ENCODE results near the gene PICK1. TPM values are rescaled to one million over a fixed set of nuclear protein-coding genes. Genes with fewer than 3 reads are reported as not detected.
A peak's percentile ranks its signal among the peaks of the same experiment; 100 is the strongest.

PICK1 gene
- polyA plus RNA-seq, 4 donors: 24.3 to 33.3 (median 32.0) TPM

DNA sequence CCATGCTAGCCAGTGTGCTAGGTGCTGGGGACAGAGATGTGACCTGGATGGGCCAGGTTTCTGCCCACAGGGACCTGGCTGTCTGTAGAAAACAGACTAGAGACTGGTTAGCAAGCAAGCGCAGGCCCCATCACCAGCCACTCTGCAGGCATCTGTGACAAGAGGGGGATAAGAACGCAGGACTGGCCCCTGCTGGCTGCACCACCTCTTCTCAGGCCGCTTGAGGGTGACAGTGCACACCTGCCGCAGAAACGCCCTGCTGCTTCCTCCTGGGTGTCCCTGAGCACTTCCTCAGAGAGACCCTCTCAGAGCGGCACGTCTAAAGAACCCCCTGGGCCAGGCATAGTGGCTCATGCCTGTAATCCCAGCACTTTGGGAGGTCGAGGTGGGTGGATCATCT, 5.9 kb upstream of the PICK1 start:
- Histone ChIP-seq H3K4me3 (ENCODE audit: low read depth in 1 of 3, low read length in 3 of 3) (no peak overlapping the region), H3K36me3 (ENCODE audit: control insufficient read depth in 3 of 3, insufficient read depth in 2 of 3, low read depth in 1 of 3, low read length in 3 of 3) (no peaks in the 10 kb centered on the region), H3K27ac (ENCODE audit: low read depth in 1 of 3, low read length in 2 of 3) (no peak overlapping the region), H3K27me3 (ENCODE audit: control insufficient read depth in 3 of 3, insufficient read depth in 3 of 3, low read length in 3 of 3) (peaks cover 0 to 5% (median 0%) of the 10 kb centered on the region in 3 donors), H3K4me1 (ENCODE audit: control insufficient read depth in 3 of 3, insufficient read depth in 2 of 3, low read depth in 1 of 3, low read length in 2 of 3) (no peaks in the 10 kb centered on the region), H3K9me3 (ENCODE audit: control insufficient read depth in 2 of 2, insufficient read depth in 1 of 2, low read depth in 1 of 2, low read length in 1 of 2) (no peaks in the 10 kb centered on the region)
- DNase-seq: no peak
- FAIRE-seq: no peak
- 70 to 79% (median 74%) methylated on average over 8 of the region's 8 CpGs for WGBS, 3 donors

DNA sequence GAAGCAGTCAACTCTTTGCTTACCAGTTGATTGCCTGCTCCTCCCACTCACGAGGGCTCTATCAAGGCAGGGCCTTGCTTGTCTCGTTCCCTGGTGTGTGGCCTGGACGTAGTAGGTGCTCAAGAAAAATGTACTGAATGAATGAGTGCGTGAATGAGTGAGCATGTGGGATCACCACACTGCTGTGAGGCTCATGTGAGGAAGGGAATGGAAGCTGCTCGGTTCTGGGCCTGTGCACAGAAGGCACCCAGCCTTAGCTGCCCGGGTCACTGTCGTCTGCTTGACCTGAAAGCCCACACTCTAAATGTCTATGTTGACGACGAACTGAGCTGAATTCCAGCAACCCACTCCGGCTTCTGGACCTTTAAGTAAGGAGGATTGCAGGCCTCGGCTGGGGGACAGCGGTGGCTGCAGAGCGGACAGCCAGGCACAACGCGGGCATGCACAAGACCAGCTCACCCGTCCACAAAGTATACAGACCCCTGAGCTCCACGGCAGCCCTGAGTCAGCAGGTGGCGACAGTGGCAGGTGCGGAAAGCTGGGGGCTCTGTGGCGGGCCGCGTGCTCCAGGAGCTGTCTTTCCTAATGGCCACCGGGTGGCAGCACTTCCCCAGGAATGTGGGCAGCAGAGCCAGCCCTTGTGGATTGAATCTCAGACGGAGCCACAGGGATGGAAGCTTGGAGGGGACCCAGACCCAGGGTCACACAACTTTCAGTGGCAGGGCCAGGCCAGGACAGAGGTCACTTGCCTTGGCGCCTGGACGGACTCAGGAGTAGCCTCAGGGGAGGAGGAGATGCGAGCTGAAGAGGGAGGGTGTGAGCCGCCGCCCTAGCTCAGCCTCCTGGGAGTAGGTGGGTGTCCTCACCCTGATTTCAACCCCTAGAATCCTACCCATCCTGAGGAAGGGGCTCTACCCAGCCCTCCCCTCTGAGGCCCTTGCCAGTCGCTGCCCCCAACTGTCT, 5.0 kb upstream of the PICK1 start:
- H3K4me3 ChIP-seq (ENCODE audit: low read depth in 1 of 3, low read length in 3 of 3): no peak overlapping the region
- no peak overlapping the region for H3K27ac ChIP-seq (ENCODE audit: low read depth in 1 of 3, low read length in 2 of 3)
- peaks cover 0 to 5% (median 0%) of the 10 kb centered on the region in 3 donors for H3K27me3 ChIP-seq (ENCODE audit: control insufficient read depth in 3 of 3, insufficient read depth in 3 of 3, low read length in 3 of 3)
- FAIRE-seq (no peak), DNase-seq (peak; percentile 77 to 90)
- no peaks in the 10 kb centered on the region for H3K36me3 ChIP-seq (ENCODE audit: control insufficient read depth in 3 of 3, insufficient read depth in 2 of 3, low read depth in 1 of 3, low read length in 3 of 3)
- peaks cover 0 to 4% (median 2%) of the 10 kb centered on the region in 3 donors for H3K4me1 ChIP-seq (ENCODE audit: control insufficient read depth in 3 of 3, insufficient read depth in 2 of 3, low read depth in 1 of 3, low read length in 2 of 3)
- 29 to 31% (median 29%) methylated on average over 26 to 30 of the region's 30 CpGs for WGBS, 3 donors
- no peaks in the 10 kb centered on the region for H3K9me3 ChIP-seq (ENCODE audit: control insufficient read depth in 2 of 2, insufficient read depth in 1 of 2, low read depth in 1 of 2, low read length in 1 of 2)

DNA sequence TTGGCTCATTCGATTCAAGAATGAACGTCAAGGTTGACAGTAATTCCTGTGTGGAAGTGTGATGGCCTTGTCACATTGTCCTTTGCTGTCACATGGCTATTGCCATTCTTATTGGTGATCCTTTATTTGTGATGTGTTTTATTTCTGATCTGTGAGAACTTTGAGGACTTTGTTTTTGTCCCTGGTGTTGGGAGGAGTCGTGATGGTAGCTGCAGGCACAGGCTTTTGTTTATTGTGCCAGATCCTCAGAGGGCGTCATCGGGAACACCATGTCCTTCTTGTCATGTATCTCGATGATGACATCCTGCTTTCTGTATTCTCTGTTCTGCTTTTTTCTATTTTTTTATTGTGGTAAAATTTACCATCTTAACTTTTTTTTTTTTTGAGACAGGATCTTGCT, 5.6 kb downstream of the PICK1 start:
- no peak for DNase-seq
- Histone ChIP-seq H3K36me3 (ENCODE audit: control insufficient read depth in 3 of 3, insufficient read depth in 2 of 3, low read depth in 1 of 3, low read length in 3 of 3) (peaks cover 10 to 71% (median 11%) of the 10 kb centered on the region in 3 donors), H3K27ac (ENCODE audit: low read depth in 1 of 3, low read length in 2 of 3) (no peak overlapping the region)

DNA sequence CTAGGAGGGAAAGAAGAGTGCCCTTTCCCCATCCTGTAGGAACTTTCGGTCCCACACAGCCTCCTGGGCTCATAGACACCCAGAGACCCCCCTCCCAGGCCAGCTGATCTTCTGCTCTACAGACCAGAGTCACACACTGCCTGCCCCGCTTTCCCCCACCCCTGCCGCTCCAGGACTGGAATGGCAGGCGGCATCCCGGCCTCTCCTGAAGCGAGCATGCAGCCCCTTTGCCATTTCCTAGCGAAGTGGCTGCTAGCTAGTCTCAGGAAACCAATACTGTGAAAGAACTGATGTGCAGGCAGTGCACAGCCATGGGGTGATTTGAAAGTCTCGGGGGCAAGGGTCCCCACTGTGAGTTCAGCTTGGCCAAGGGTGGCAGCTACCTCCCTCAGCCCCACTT, 8.3 kb downstream of the PICK1 start:
- Histone ChIP-seq H3K4me1 (ENCODE audit: control insufficient read depth in 3 of 3, insufficient read depth in 2 of 3, low read depth in 1 of 3, low read length in 2 of 3) (peaks cover 0 to 23% (median 0%) of the 10 kb centered on the region in 3 donors), H3K9me3 (ENCODE audit: control insufficient read depth in 2 of 2, insufficient read depth in 1 of 2, low read depth in 1 of 2, low read length in 1 of 2) (no peaks in the 10 kb centered on the region), H3K36me3 (ENCODE audit: control insufficient read depth in 3 of 3, insufficient read depth in 2 of 3, low read depth in 1 of 3, low read length in 3 of 3) (peaks cover 12 to 83% (median 12%) of the 10 kb centered on the region in 3 donors), H3K4me3 (ENCODE audit: low read depth in 1 of 3, low read length in 3 of 3) (no peak overlapping the region), H3K27ac (ENCODE audit: low read depth in 1 of 3, low read length in 2 of 3) (no peak overlapping the region), H3K27me3 (ENCODE audit: control insufficient read depth in 3 of 3, insufficient read depth in 3 of 3, low read length in 3 of 3) (no peaks in the 10 kb centered on the region)
- WGBS, 3 donors: 95 to 98% (median 98%) methylated on average over 8 of the region's 8 CpGs
- no peak for FAIRE-seq
- DNase-seq: no peak

More for the DNA sequence above, 5.6 kb downstream of the PICK1 start:
- Histone ChIP-seq H3K9me3 (ENCODE audit: control insufficient read depth in 2 of 2, insufficient read depth in 1 of 2, low read depth in 1 of 2, low read length in 1 of 2) (no peaks in the 10 kb centered on the region), H3K27me3 (ENCODE audit: control insufficient read depth in 3 of 3, insufficient read depth in 3 of 3, low read length in 3 of 3) (no peaks in the 10 kb centered on the region), H3K4me1 (ENCODE audit: control insufficient read depth in 3 of 3, insufficient read depth in 2 of 3, low read depth in 1 of 3, low read length in 2 of 3) (peaks cover 0 to 15% (median 0%) of the 10 kb centered on the region in 3 donors), H3K4me3 (ENCODE audit: low read depth in 1 of 3, low read length in 3 of 3) (no peak overlapping the region)
- FAIRE-seq: no peak
- 80 to 82% (median 80%) methylated on average over 6 of the region's 6 CpGs for WGBS, 3 donors

DNA sequence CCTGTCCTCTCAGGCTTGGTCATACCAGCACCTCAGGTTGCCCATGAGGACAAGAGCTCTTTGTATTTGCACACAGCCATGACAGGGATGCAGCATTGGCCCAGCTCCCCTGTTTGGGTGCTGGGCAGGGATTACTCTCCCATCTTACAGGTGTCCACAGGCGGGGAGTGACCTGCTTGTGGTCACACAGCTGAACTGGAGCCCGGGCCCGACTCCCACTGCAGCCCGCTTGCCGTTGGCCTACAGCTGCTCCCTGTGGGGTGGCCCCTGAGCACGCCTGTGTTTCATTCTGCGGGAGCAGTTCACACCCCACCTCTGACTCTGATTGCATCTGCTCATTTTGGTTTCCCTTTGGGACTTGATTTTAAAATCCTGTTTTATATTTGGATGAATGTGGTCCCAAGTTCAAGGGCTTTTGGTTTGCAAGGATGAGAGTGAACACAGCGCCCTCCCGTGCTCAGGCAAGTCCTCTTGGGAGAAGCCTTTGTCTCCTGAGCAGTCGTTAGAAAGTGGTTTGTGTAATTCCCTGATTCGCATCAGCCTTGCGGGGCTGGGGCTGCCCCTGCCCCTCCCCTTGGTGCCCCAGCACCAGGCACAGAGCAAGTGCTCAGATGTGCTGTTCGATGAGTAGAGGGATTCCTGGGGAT, 9.3 kb downstream of the PICK1 start:
- Histone ChIP-seq H3K4me3 (ENCODE audit: low read depth in 1 of 3, low read length in 3 of 3) (no peak overlapping the region), H3K36me3 (ENCODE audit: control insufficient read depth in 3 of 3, insufficient read depth in 2 of 3, low read depth in 1 of 3, low read length in 3 of 3) (peaks cover 12 to 81% (median 12%) of the 10 kb centered on the region in 3 donors), H3K4me1 (ENCODE audit: control insufficient read depth in 3 of 3, insufficient read depth in 2 of 3, low read depth in 1 of 3, low read length in 2 of 3) (peaks cover 0 to 23% (median 0%) of the 10 kb centered on the region in 3 donors), H3K9me3 (ENCODE audit: control insufficient read depth in 2 of 2, insufficient read depth in 1 of 2, low read depth in 1 of 2, low read length in 1 of 2) (no peaks in the 10 kb centered on the region), H3K27ac (ENCODE audit: low read depth in 1 of 3, low read length in 2 of 3) (no peak overlapping the region), H3K27me3 (ENCODE audit: control insufficient read depth in 3 of 3, insufficient read depth in 3 of 3, low read length in 3 of 3) (no peaks in the 10 kb centered on the region)
- DNase-seq: no peak
- 80 to 93% (median 83%) methylated on average over 13 of the region's 13 CpGs for WGBS, 3 donors
- FAIRE-seq: no peak

DNA sequence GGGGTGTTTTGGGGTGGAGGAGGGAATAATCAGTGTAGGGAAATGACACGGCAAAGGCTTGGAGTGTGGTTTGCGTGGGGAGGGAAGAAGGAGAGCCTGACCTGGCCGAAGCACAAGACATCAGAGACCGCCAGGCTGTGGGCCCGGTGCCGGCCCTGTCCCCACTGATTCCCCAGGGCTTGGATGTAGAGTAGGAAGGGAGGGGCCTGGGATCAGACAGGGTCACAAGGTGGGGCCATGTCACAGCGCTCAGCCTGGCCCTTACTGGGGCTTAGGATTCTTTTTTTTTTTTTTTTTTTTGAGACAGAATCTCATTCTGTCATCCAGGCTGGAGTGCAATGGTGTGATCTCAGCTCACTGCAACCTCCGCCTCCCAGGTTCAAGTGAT, 9.8 kb downstream of the PICK1 start:
- H3K27me3 ChIP-seq (ENCODE audit: control insufficient read depth in 3 of 3, insufficient read depth in 3 of 3, low read length in 3 of 3): no peaks in the 10 kb centered on the region
- H3K27ac ChIP-seq (ENCODE audit: low read depth in 1 of 3, low read length in 2 of 3): no peak overlapping the region
- H3K36me3 ChIP-seq (ENCODE audit: control insufficient read depth in 3 of 3, insufficient read depth in 2 of 3, low read depth in 1 of 3, low read length in 3 of 3): peaks cover 12 to 84% (median 12%) of the 10 kb centered on the region in 3 donors
- peaks cover 0 to 23% (median 0%) of the 10 kb centered on the region in 3 donors for H3K4me1 ChIP-seq (ENCODE audit: control insufficient read depth in 3 of 3, insufficient read depth in 2 of 3, low read depth in 1 of 3, low read length in 2 of 3)
- no peak for FAIRE-seq
- no peak overlapping the region for H3K4me3 ChIP-seq (ENCODE audit: low read depth in 1 of 3, low read length in 3 of 3)
- 83 to 94% (median 91%) methylated on average over 8 of the region's 8 CpGs for whole genome bisulfite sequencing, 3 donors
- DNase-seq: no peak
- H3K9me3 ChIP-seq (ENCODE audit: control insufficient read depth in 2 of 2, insufficient read depth in 1 of 2, low read depth in 1 of 2, low read length in 1 of 2): no peaks in the 10 kb centered on the region

DNA sequence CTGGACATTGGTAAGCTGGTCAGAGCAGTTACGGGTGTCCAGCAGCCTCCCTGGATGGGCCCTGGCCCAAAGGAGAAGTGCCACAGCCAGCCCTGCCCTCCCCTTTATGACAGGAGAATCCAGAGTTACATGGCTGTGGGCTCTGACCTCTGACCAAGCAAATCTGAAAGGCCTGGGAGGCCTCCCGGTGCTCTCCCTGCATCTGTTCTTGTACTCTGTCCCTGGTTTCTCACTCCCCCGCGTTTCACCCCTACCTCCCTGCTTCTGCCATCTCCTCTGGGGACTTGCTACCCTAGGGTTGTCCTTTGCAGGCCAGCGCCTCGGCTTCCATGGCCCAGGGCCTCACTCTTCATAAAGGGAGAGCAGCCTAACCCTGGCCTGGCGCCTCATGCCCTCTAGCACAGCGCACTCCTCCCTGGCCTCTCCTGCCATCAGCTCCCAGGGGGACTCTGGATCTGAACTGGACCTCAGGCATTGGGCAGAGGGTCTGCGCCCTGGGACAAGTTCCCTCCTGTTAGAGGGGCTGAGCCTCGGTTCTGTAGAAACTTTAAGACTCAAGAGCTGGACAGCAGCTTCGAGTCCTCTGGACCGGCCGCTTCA, 10.7 kb downstream of the PICK1 start:
- DNase-seq: peak in 1 of 2 donors; percentile 65
- Histone ChIP-seq H3K4me3 (ENCODE audit: low read depth in 1 of 3, low read length in 3 of 3) (no peak overlapping the region), H3K27me3 (ENCODE audit: control insufficient read depth in 3 of 3, insufficient read depth in 3 of 3, low read length in 3 of 3) (no peaks in the 10 kb centered on the region), H3K27ac (ENCODE audit: low read depth in 1 of 3, low read length in 2 of 3) (peak overlapping the region in 1 of 3 donors; percentile 42), H3K36me3 (ENCODE audit: control insufficient read depth in 3 of 3, insufficient read depth in 2 of 3, low read depth in 1 of 3, low read length in 3 of 3) (peaks cover 12 to 93% (median 12%) of the 10 kb centered on the region in 3 donors), H3K9me3 (ENCODE audit: control insufficient read depth in 2 of 2, insufficient read depth in 1 of 2, low read depth in 1 of 2, low read length in 1 of 2) (no peaks in the 10 kb centered on the region), H3K4me1 (ENCODE audit: control insufficient read depth in 3 of 3, insufficient read depth in 2 of 3, low read depth in 1 of 3, low read length in 2 of 3) (peaks cover 0 to 23% (median 0%) of the 10 kb centered on the region in 3 donors)
- no peak for FAIRE-seq
- 89 to 95% (median 91%) methylated on average over 13 of the region's 13 CpGs for WGBS, 3 donors
